GM19397 (cell line): ENCODE results near the gene FNDC10.
"Not testable (repeated sequence)": the region's sequence is repeated elsewhere in the genome, so short reads cannot be mapped to it uniquely, and the experiment has no call there.

Experiments used
- ATAC-seq: cut with Tn5 transposase; IDR thresholded peaks from one replicate; pipeline ENCODE4 v1.9.1; 2021; ENCODE audit warnings: mild to moderate bottlenecking, moderate library complexity; ENCODE audit not compliant: unreplicated experiment

The FNDC10 gene

DNA sequence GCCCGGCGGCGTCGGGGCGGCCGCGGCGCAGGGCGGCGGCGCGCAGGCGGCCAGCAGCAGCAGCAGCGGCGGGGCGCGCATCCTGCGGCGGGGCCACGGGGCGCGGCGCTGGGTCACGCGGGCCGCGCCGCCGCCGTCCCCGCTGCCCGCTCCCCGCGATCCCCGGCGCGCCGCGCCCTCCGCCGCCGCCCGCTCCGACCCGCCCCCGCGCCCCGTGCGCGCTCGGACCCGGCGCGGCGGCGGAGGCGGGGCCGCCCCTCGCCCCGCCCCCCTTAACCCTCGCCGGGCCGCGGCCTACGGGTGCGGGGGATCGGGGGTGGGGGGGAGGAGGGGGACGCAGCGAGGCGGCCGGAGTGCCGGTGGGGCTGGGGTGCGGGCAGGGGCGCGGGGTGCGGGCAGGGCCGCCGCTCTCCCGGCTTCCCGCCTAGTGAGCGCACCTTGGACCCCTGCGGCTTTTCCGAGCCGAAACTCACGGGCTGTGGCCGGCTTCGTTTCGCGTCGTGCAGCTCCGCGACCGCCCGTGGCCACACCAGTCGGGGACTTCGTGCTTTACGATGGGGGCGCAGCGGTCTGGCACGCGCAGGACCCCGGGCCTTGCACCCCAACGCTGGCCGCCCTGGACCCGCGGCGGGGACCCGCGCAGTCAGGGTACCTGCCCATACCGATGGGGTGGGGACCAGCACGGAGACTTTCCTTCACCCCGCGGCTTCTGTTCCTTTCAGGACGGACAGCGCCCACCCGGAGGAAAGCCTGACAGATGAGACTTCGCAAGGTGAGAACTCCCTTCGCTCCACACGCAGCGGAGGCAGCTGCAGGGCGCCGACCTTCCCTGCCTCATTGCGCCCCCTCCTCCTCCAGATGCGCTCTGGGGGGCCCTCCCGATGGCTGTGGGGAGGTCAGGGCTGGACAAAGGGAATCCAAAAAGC, at the start of gene FNDC10:
TSS of gene FNDC10 (minus strand) at position 201 of the 926 bp plus-strand sequence. CDS start at position 81, 120 bp downstream.
- no peak for ATAC-seq

DNA sequence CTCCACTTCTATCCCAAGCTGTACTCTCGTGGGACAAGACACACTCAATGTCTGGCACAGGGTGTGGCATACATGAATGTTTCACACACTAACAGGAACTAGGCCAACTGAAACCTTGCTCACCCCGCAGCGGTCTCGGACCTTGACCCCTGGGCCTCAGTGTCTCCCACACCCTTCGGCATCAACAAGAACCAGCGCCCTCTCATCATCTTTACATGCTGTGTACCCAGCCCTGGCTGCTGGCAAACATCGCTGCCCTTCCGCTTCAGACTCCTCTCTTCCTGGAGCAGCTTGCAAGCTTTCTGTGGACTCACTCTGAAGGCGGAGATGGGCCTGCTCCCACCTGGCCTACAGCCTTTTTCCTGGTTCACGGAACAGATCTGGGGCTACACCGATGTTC, 48.3 kb upstream of the FNDC10 start:
- not testable (repeated sequence) for ATAC-seq

DNA sequence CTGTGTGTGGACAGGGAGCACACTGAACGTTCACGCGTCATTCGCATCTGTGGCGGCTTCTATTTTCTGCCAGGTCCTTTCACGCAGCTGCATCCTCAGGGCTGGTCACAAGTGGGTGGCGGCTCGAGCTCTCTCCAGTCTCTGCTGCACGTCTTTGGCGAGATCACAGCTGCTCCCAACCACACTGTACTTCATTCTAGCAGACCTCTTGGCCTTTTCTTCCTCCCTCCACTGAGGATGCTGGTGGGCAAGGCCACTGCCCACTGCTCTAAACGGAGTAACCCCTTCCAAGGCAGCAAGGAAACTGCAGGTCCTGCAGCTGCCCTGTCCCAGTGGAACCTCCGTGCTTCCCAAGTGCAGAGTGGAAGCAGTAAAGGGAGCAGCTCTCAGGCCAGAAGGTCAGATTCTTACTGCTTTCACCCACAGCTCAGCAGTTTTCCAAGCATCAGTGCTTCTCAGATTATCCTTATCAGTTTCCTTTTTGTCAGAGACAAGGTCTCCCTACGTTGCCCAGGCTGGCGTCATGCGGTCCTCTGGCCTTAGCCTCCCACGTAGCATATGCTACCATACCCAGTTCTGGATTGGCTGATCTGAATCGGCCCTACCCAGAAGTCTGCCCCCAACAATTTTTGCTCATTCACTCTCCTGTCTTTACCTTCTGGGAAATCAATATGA, 47.8 kb upstream of the FNDC10 start:
- ATAC-seq = not testable (repeated sequence)

DNA sequence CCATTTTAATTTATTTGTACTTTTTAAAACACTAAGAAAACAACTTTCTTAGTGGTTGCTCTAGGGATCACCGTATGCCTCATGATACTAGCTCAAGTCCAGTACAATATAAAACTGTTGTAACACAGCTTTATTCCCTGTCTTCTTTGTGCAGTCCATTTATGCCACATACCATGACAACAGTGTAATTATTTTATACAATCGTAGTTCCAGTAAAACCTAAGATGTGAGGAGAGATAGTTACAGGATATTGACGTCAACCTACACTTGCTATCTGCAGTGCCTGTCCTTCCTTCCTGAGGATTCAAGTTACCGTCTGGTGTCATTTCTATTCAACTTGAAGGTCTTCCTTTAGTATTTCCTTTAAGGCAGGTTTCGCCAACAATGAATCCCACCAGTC, 46.4 kb upstream of the FNDC10 start:
- ATAC-seq = not testable (repeated sequence)

GRCh38 chr1:1640711-1641461, 41.0 kb upstream of the FNDC10 start:
- ATAC-seq = not testable (repeated sequence)

- not testable (repeated sequence) for ATAC-seq
These were observed 40.1 kb upstream of the FNDC10 start for GRCh38 chr1:1640081-1640480.

DNA sequence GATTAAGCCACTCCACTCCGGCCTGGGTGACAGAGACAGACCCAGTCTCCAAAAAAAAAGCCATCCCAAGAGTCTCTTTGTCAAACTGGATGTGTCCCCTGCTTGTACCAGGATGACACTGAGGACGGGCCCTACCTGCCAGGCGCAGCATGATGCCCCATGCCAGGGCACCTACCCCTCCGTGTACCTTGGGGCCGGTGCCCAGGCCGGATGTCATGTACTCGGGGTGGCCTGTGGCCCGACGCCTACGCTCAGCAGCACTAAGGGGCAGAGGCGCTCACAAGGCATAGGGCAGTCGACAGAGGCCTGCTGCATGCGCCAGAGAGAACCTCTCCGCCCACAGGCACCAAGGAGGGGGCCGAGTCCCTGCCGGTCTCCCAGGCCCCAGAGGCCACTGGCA, 39.4 kb upstream of the FNDC10 start:
- ATAC-seq = not testable (repeated sequence)

DNA sequence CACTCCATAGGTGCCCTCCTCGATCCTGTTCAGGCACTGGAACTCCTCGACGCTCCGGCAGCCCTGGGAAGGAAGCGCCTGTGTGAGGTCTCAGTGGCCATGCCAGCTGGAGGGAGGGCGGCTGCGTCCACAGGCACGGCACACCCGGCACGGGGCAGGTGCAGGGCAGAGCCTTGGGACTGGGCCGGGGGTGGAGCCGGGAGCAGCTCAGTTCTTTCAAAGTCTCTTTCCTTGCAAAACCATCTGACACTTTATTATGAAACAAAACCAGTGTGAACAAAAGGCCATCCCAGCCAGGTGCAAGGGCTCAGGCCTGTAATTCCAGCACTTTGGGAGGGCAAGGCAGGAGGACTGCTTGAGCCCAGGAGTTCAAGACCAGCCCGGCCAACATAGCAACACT, 38.6 kb upstream of the FNDC10 start:
- not testable (repeated sequence) for ATAC-seq

DNA sequence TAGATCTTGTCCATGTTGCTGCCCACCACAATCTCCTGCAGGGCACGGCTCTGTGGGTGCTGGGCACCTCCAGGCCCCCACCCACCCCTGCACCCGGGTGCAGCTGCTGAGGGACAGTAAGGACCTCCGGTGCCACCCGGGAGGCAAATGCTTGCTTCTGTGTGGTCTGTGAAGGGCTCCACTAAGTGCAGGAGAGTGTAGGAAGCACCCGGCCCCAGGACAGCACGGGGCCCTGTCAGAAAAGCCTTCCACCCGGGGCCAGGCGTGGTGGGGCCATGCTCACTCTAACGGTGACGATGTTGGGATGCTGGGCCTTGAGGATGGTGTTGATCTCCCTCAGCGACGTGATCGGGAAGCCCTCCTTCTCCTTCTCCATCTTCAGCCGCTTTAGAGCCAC, 37.5 kb upstream of the FNDC10 start:
- ATAC-seq = not testable (repeated sequence)

GRCh38 chr1:1636621-1637478, 36.9 kb upstream of the FNDC10 start:
- not testable (repeated sequence) for ATAC-seq

GRCh38 chr1:1634613-1635012, 34.7 kb upstream of the FNDC10 start:
- ATAC-seq = not testable (repeated sequence)

GRCh38 chr1:1633409-1633808, 33.5 kb upstream of the FNDC10 start:
- not testable (repeated sequence) for ATAC-seq

- no peak for ATAC-seq
These were observed 32.0 kb upstream of the FNDC10 start, which contains the start of gene MMP23B for GRCh38 chr1:1631782-1632420. Gene MMP23B (plus strand): TSS chr1:1632173. CDS start chr1:1632219, 46 bp downstream.

GRCh38 chr1:1630965-1631781, 31.2 kb upstream of the FNDC10 start:
- no peak for ATAC-seq

DNA sequence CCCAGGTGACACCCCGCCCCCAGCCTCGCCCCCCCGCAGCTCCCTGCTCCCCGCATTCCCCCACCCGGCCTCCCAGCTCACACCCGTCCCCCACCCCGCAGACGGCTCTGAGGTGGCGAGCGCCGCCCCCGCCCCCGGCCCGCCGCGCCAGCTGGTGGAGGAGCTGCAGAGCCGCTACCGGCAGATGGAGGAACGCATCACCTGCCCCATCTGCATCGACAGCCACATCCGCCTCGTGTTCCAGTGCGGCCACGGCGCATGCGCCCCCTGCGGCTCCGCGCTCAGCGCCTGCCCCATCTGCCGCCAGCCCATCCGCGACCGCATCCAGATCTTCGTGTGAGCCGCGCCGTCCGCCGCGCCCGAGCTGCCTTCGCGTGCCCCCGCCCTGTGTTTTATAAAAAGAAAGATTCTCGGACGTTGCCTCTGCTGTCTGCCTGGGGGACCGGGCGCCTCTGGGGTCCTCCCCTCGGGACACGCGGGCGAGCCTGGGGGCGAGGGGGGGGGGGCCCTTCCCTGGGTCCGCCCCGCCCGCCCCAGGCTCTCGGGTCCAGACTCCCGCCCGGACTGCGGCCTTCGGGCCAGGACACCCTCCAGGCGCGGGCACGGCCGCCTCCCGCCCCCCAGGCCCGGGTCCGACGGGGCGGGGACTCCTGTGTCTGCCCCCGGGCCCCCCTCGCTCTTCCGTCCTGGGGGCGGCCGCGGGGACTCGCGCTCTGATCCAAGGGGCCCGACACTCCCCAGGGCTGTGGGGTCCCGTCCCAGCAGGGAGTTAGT, 30.4 kb upstream of the FNDC10 start:
- peak; percentile 71 for ATAC-seq

GRCh38 chr1:1629430-1630190, 29.7 kb upstream of the FNDC10 start:
- no peak for ATAC-seq

DNA sequence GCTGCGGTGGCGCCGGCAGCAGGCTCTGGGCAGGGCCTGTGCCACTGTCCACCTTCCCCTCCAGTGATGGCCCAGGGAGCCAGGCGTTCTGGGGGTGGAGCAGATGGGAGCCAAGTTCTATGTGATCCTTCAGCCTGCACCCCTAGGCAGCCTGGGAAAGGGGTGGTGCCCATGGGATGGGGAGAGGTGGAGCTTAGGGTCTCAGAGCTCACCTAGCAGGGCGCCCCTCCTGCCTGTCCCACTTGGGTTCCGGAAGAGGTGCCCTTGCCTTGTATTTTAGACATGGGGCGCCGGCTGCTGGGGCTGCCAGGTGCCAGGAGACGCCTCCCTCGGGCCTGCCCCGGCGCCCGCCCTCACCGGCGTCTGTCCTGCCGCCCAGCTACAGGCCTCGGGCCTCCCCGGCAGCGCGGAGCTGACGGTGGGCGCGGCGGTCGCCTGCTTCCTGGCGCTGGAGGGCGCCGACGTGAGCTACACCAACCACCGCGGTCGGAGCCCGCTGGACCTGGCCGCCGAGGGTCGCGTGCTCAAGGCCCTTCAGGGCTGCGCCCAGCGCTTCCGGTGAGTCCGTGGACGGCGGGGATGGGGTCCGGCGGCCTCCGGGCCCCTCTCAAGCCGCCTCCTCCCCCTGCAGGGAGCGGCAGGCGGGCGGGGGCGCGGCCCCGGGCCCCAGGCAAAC, 29.0 kb upstream of the FNDC10 start:
- no peak for ATAC-seq
